GM23338 (cell line): Measurements from ENCODE around the gene EHBP1L1. TPM values are rescaled to one million over a fixed set of nuclear protein-coding genes. Genes with fewer than 3 reads are reported as not detected.

Experiments used
- ATAC-seq: fragments of 200-7000 bp; cut with Tn5 transposase; 3 replicates; pipeline ENCODE4 v1.9.1; 2020
- DNase-seq: peaks from one replicate; pipeline ENCODE4 v3.0.0-alpha.2; 2015; ENCODE audit warnings: low spot score
- H2AFZ ChIP-seq: fragments of 200-600 bp; sonication (generic); 2 replicates; pipeline ENCODE4 v1.8.0; 2016; ENCODE audit warnings: antibody characterized with exemption, mild to moderate bottlenecking, moderate library complexity
- H3F3A ChIP-seq: fragments of 200-600 bp; sonication (generic); replicated peaks from 2 replicates; pipeline ENCODE4 v1.8.0; 2017; ENCODE audit warnings: antibody characterized with exemption, mixed run types, low read depth
- H3K27ac ChIP-seq: fragments of 200-600 bp; sonication (generic); 2 replicates; pipeline ENCODE4 v1.6.1; 2016; ENCODE audit warnings: low read depth
- H3K27me3 ChIP-seq: fragments of 200-600 bp; sonication (generic); 2 replicates; pipeline ENCODE4 v1.8.0; 2016; ENCODE audit warnings: mild to moderate bottlenecking, mixed run types, moderate library complexity; ENCODE audit not compliant: insufficient read depth
- H3K36me3 ChIP-seq: fragments of 200-600 bp; sonication (generic); 2 replicates; pipeline ENCODE4 v1.8.0; 2016; ENCODE audit warnings: mild to moderate bottlenecking; ENCODE audit not compliant: insufficient read depth
- H3K4me1 ChIP-seq: fragments of 200-600 bp; sonication (generic); 2 replicates; pipeline ENCODE4 v1.8.0; 2016; ENCODE audit warnings: mild to moderate bottlenecking, moderate library complexity; ENCODE audit not compliant: insufficient read depth
- H3K4me2 ChIP-seq: fragments of 200-600 bp; sonication (generic); 2 replicates; pipeline ENCODE4 v1.7.1; 2017; ENCODE audit warnings: mixed run types
- H3K4me3 ChIP-seq: fragments of 200-600 bp; sonication (generic); 2 replicates; pipeline ENCODE4 v1.6.1; 2016; ENCODE audit warnings: mixed run types
- H3K79me2 ChIP-seq: fragments of 200-600 bp; sonication (generic); replicated peaks from 2 replicates; pipeline ENCODE4 v1.8.0; 2017; ENCODE audit warnings: mild to moderate bottlenecking; ENCODE audit not compliant: insufficient read depth
- H3K9me2 ChIP-seq: fragments of 200-600 bp; sonication (generic); 2 replicates; pipeline ENCODE4 v1.8.0; 2017; ENCODE audit not compliant: insufficient read depth
- H4K20me1 ChIP-seq: fragments of 200-600 bp; sonication (generic); replicated peaks from 2 replicates; pipeline ENCODE4 v1.8.0; 2017; ENCODE audit warnings: mild to moderate bottlenecking; ENCODE audit not compliant: insufficient read depth
- H3K27ac Mint-ChIP-seq: 2 replicates; pipeline ENCODE4 v1.8.0; 2020; ENCODE audit warnings: inconsistent platforms, mild to moderate bottlenecking, moderate library complexity, mixed read lengths
- H3K27me3 Mint-ChIP-seq: 3 replicates; pipeline ENCODE4 v1.8.0; 2022; ENCODE audit warnings: low read depth, mild to moderate bottlenecking, moderate library complexity, mixed read lengths, inconsistent platforms; ENCODE audit not compliant: insufficient read depth, poor library complexity
- H3K36me3 Mint-ChIP-seq: 3 replicates; pipeline ENCODE4 v1.8.0; 2021; ENCODE audit warnings: low read depth, mild to moderate bottlenecking, inconsistent platforms, moderate library complexity, mixed read lengths
- H3K4me1 Mint-ChIP-seq: 3 replicates; pipeline ENCODE4 v1.8.0; 2020; ENCODE audit warnings: mild to moderate bottlenecking, inconsistent platforms, mixed read lengths
- H3K4me3 Mint-ChIP-seq: 3 replicates; pipeline ENCODE4 v1.8.0; 2021; ENCODE audit warnings: moderate library complexity, mild to moderate bottlenecking, inconsistent platforms, mixed read lengths
- H3K9me3 Mint-ChIP-seq: 3 replicates; pipeline ENCODE4 v1.8.0; 2020; ENCODE audit warnings: moderate library complexity, mild to moderate bottlenecking, inconsistent platforms, mixed read lengths
- CREB1 ChIP-seq: fragments of 250-450 bp; sonication (Bioruptor Pico); IDR thresholded peaks from 2 replicates; pipeline ENCODE4 v1.5.0; 2020; ENCODE audit warnings: low read depth, mild to moderate bottlenecking, moderate library complexity
- CTCF ChIP-seq, 2 experiments: fragments of 200-600 bp in 1 of 2; sonication (generic) in 1 of 2; conservative IDR thresholded peaks; 2 replicates each; pipeline versions ENCODE4 v1.5.1 to v1.6.1; 2016 to 2017; ENCODE audit warnings: antibody characterized with exemption in 2 of 2, low read depth in 2 of 2, mild to moderate bottlenecking in 2 of 2, moderate library complexity in 1 of 2
- EZH2 ChIP-seq: fragments of 200-600 bp; sonication (generic); IDR thresholded peaks from one replicate; pipeline ENCODE4 v1.8.0; 2017; ENCODE audit warnings: antibody characterized with exemption, mild to moderate bottlenecking, low read depth; ENCODE audit not compliant: unreplicated experiment
- EZH2phosphoT487 ChIP-seq: fragments of 200-600 bp; sonication (generic); IDR thresholded peaks from one replicate; pipeline ENCODE4 v1.8.1; 2018; ENCODE audit warnings: antibody characterized with exemption; ENCODE audit not compliant: unreplicated experiment
- JUNB ChIP-seq: IDR thresholded peaks from one replicate; pipeline ENCODE4 v1.6.1; 2016; ENCODE audit warnings: antibody characterized with exemption; ENCODE audit not compliant: unreplicated experiment
- NANOG ChIP-seq: IDR thresholded peaks from 2 replicates; pipeline ENCODE4 v1.6.1; 2016; ENCODE audit warnings: antibody characterized with exemption, borderline replicate concordance
- POLR2AphosphoS5 ChIP-seq: IDR thresholded peaks from 2 replicates; pipeline ENCODE4 v1.6.1; 2016; ENCODE audit warnings: antibody characterized with exemption, low read depth
- STAT1 ChIP-seq: IDR thresholded peaks from one replicate; pipeline ENCODE4 v1.6.1; 2016; ENCODE audit warnings: antibody characterized with exemption; ENCODE audit not compliant: unreplicated experiment
- ZNF114 ChIP-seq: fragments of 250-450 bp; sonication (Bioruptor Pico); IDR thresholded peaks from 2 replicates; pipeline ENCODE4 v1.5.0; 2020; ENCODE audit warnings: mild to moderate bottlenecking, moderate library complexity
- ZNF331 ChIP-seq: fragments of 250-450 bp; sonication (Bioruptor Pico); IDR thresholded peaks from 2 replicates; pipeline ENCODE4 v1.5.0; 2020; ENCODE audit warnings: low read depth, mild to moderate bottlenecking, moderate library complexity
- ZNF462 ChIP-seq: fragments of 250-450 bp; sonication (Bioruptor Pico); IDR thresholded peaks from 2 replicates; pipeline ENCODE4 v1.5.0; 2020; ENCODE audit warnings: mild to moderate bottlenecking, moderate library complexity
- polyA plus RNA-seq: library from polyadenylated mRNA; unstranded; fragments of >200 nt; fragmentation: Nextera tagmentation; extraction: Ambion mirVana; gene quantifications from 2 replicates; pipeline ENCODE4 v1.2.1, GENCODE V29; 2016
- total RNA-seq: library from RNA; depleted of rRNA; stranded (reverse); fragments of >200 nt; shearing (Covaris generic); gene quantifications from 2 replicates; pipeline ENCODE4 v1.2.3, GENCODE V29; 2014
- TF ChIP-seq, protein P1 (sequence below): IDR thresholded peaks from one replicate; pipeline ENCODE4 v1.6.1; 2018; ENCODE audit warnings: antibody characterized with exemption; ENCODE audit not compliant: unreplicated experiment
- TF ChIP-seq, protein P2 (sequence below): IDR thresholded peaks from 2 replicates; pipeline ENCODE4 v1.6.1; 2016; ENCODE audit warnings: antibody characterized with exemption

Gene EHBP1L1
- total and polyA plus RNA-seq, 2 experiments from 2014 or later = 2.9 to 10.9 TPM

DNA sequence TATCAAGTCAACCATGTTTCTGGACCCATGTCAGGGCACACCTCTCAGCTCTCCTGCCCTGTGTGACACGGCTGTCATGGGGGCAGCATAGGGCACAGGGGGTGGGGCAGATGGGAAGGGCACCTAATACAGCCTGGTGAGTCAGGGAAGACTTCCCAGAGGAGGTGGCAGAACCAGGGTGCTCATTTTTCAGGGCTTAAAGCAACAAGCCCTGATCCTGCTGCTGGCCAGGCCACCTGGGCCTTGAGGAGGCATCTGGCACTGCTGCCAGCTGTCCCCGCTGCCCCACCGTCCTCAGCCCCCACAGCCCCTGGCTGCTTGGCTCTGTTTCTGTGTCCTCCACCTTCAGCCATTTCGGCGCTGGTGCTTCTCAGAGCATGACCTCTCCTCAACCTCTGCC is 33.8 kb downstream of the EHBP1L1 start:
- Histone ChIP-seq H3K27ac (no peak overlapping the region), H3K4me2 (no peak overlapping the region), H3K9me2 (no peaks in the 10 kb centered on the region), H3F3A (peaks cover 21% of the 10 kb centered on the region), H3K27me3 (no peaks in the 10 kb centered on the region), H3K79me2 (peaks cover 11% of the 10 kb centered on the region; the same call in 1 of the 2 replicates), H2AFZ (no peak overlapping the region), H3K4me1 (peaks cover 21% of the 10 kb centered on the region), H4K20me1 (no peaks in the 10 kb centered on the region; the same call in 1 of the 2 replicates), H3K4me3 (no peak overlapping the region), H3K36me3 (no peaks in the 10 kb centered on the region)
- Mint-ChIP-seq H3K36me3 (peaks cover 8% of the 10 kb centered on the region; the same call in 2 of the 3 replicates), H3K4me3 (no peak overlapping the region; the same call in 2 of the 3 replicates), H3K4me1 (peaks cover 17% of the 10 kb centered on the region), H3K9me3 (no peaks in the 10 kb centered on the region), H3K27me3 (peaks cover 18% of the 10 kb centered on the region), H3K27ac (no peak overlapping the region)
- DNase-seq (no peak), ATAC-seq (no peak)
- TF ChIP-seq ZNF462 (CRISPR knock-in tag) (no peak), ZNF114 (CRISPR knock-in tag) (no peak), NANOG (no peak), ZNF331 (no peak), EZH2 (no peak), POLR2AphosphoS5 (no peak), JUNB (no peak), STAT1 (no peak), EZH2phosphoT487 (no peak), CREB1 (CRISPR knock-in tag) (no peak), CTCF (conservative IDR thresholded peaks at IDR 0.05; ENCODE audit: low read depth in 2 of 2) (no peak)
- TF ChIP-seq, protein P1, sequence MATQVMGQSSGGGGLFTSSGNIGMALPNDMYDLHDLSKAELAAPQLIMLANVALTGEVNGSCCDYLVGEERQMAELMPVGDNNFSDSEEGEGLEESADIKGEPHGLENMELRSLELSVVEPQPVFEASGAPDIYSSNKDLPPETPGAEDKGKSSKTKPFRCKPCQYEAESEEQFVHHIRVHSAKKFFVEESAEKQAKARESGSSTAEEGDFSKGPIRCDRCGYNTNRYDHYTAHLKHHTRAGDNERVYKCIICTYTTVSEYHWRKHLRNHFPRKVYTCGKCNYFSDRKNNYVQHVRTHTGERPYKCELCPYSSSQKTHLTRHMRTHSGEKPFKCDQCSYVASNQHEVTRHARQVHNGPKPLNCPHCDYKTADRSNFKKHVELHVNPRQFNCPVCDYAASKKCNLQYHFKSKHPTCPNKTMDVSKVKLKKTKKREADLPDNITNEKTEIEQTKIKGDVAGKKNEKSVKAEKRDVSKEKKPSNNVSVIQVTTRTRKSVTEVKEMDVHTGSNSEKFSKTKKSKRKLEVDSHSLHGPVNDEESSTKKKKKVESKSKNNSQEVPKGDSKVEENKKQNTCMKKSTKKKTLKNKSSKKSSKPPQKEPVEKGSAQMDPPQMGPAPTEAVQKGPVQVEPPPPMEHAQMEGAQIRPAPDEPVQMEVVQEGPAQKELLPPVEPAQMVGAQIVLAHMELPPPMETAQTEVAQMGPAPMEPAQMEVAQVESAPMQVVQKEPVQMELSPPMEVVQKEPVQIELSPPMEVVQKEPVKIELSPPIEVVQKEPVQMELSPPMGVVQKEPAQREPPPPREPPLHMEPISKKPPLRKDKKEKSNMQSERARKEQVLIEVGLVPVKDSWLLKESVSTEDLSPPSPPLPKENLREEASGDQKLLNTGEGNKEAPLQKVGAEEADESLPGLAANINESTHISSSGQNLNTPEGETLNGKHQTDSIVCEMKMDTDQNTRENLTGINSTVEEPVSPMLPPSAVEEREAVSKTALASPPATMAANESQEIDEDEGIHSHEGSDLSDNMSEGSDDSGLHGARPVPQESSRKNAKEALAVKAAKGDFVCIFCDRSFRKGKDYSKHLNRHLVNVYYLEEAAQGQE = no peak
- TF ChIP-seq, protein P2, sequence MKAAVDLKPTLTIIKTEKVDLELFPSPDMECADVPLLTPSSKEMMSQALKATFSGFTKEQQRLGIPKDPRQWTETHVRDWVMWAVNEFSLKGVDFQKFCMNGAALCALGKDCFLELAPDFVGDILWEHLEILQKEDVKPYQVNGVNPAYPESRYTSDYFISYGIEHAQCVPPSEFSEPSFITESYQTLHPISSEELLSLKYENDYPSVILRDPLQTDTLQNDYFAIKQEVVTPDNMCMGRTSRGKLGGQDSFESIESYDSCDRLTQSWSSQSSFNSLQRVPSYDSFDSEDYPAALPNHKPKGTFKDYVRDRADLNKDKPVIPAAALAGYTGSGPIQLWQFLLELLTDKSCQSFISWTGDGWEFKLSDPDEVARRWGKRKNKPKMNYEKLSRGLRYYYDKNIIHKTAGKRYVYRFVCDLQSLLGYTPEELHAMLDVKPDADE = no peak
